ENCODE measurements around the gene SLC9C2.
"Not testable (repeated sequence)": the region's sequence is repeated elsewhere in the genome, so short reads cannot be mapped to it uniquely, and the experiment has no call there.

SLC9C2 gene

DNA sequence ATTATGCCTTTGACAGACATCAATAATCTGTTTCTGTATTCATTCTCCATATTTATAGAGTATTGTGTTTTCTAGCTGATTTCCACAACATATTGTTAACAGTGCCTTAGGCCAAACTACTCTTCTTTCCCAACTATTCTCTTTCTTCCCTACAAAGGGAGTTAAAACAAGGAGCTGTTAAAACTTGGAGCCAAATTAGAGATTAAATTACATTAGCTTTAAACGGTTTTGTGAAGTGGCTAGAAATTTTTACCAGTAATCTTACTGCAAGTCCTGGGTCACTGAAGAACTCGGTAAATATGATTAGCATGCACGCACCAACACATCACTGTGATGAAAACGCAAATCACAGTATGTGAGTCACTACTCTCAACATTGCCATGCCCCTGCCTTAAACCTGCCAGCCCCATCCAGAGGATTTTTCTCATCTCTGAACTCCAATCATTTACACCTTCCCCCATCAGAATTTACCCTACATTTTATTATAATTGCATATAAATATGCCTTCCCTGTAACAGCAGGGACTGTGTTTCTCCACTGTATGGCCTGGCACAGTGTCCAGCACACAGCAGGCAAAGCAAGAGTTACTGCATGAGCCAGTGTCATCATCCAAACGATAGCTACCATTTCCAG lies 127.2 kb downstream of the SLC9C2 start:
- TF ChIP-seq, protein P1, sequence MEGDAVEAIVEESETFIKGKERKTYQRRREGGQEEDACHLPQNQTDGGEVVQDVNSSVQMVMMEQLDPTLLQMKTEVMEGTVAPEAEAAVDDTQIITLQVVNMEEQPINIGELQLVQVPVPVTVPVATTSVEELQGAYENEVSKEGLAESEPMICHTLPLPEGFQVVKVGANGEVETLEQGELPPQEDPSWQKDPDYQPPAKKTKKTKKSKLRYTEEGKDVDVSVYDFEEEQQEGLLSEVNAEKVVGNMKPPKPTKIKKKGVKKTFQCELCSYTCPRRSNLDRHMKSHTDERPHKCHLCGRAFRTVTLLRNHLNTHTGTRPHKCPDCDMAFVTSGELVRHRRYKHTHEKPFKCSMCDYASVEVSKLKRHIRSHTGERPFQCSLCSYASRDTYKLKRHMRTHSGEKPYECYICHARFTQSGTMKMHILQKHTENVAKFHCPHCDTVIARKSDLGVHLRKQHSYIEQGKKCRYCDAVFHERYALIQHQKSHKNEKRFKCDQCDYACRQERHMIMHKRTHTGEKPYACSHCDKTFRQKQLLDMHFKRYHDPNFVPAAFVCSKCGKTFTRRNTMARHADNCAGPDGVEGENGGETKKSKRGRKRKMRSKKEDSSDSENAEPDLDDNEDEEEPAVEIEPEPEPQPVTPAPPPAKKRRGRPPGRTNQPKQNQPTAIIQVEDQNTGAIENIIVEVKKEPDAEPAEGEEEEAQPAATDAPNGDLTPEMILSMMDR (IDR thresholded peaks at IDR 0.05; ENCODE audit: borderline replicate concordance, insufficient read depth, low read depth, low read length) = no peak
- H3K4me3 ChIP-seq (ENCODE audit: low read depth, low read length) = no peak overlapping the region

DNA sequence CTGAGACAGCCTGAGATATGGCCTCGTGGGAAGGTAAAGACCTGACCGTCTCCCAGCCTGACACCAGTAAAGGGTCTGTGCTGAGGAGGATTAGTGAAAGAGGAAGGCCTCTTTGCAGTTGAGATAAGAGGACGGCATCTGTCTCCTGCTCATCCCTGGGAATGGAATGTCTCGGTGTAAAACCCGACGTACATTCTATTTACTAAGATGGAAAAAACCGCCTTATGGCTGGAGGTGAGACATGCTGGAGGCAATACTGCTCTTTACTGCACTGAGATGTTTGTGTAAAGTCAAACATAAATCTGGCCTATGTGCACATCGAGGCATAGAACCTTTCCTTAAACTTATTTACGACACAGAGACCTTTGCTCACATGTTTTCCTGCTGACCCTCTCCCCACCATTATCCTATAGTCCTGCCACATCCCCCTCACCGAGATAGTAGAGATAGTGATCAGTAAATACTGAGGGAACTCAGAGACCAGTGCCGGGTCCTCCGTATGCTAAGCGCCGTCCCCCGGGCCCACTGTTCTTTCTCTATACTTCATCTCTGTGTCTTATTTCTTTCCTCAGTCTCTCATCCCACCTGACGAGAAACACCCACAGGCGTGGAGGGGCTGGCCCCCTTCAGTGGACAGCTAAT lies 128.0 kb downstream of the SLC9C2 start:
- not testable (repeated sequence) for H3K4me3 ChIP-seq (ENCODE audit: low read depth, low read length)

DNA sequence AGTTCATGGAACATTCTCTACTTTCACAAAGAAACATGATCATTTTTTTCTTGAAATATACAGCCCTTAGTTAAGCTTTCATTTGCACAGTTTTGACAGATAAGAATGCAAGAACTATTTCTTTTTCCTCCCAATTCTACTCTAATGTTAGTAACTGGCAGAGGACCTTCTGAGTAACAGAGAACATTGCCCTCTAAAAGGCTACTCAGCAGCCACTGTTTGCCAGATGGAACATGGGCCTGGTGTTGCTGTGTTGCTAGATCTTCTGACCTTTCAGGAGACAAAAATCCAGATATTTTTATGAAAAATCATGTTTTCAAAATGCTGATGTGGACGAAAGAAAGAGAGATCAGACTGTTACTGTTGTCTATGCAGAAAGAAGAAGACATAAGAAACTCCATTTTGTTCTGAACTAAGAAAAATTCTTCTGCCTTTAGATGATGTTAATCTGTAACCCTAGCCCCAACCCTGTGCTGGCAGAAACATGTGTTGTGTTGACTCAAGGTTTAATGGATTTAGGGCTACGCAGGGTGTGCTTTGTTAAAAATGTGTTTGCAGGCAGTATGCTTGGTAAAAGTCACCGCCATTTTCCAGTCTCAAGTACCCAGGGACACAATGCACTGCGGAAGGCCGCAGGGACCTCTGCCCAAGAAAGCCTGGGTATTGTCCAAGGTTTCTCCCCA lies 128.6 kb downstream of the SLC9C2 start:
- no peak overlapping the region for H3K4me3 ChIP-seq (ENCODE audit: low read depth, low read length)
- TF ChIP-seq, protein P1 (IDR thresholded peaks at IDR 0.05; ENCODE audit: borderline replicate concordance, insufficient read depth, low read depth, low read length) = no peak

DNA sequence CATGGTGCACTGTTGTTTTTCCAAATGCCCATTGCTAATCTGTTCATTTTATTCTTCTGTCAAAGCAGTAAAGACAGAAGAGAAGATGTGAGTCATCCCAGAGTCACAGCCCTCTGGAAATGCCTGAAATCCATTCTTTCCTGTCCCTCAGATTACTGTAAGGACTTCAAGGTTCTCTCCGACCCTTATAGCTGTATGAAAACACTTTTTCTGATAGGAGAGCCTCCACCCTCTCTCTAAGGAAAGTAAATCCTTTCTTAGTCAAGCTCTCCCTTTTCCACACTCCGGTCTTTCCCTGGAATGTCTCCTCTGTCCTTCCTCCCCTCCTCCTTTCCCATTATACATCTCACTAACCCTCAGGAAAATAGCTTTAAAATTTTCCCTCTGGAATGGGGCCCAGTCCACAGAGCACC lies 129.3 kb downstream of the SLC9C2 start:
- no peak overlapping the region for H3K4me3 ChIP-seq (ENCODE audit: low read depth, low read length)
- TF ChIP-seq, protein P1 (IDR thresholded peaks at IDR 0.05; ENCODE audit: borderline replicate concordance, insufficient read depth, low read depth, low read length) = no peak

DNA sequence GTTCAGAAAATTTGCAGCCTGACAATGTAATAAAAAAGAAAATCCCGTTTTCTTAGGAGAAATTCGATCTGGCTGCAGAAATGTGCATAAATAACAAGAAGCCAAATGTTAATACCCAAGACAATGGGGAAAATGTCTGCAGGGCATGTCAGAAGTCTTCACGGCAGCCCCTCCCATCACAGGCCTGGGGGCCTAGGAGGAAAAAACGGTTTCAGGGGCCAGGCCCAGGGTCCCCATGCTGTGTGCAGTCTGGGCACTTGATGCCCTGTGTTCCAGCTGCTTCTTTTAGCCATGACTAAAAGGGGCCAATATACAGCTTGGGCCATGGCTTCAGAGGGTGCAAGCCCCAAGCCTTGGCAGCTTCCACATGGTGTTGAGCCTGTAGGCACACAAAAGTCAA lies 132.3 kb downstream of the SLC9C2 start:
- TF ChIP-seq, protein P1 (IDR thresholded peaks at IDR 0.05; ENCODE audit: borderline replicate concordance, insufficient read depth, low read depth, low read length) = no peak
- no peak overlapping the region for H3K4me3 ChIP-seq (ENCODE audit: low read depth, low read length)

DNA sequence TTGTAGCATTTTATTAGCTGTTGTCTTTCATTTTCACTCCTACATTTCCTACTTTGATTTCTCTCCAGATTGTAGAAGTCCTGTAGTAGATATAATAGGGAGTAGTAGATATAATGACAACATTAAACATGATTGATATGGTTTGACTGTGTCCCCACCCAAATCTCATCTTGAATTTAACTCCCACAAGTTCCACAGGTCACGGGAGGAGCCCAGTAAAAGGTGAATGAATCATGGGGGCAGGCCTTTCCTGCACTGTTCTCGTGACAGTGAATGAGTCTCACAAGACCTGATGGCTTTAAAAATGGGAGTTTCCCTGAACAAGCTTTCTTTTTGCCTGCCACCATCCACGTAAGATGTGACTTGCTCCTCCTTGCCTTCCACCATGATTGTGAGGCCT lies 133.2 kb downstream of the SLC9C2 start:
- TF ChIP-seq, protein P1 (IDR thresholded peaks at IDR 0.05; ENCODE audit: borderline replicate concordance, insufficient read depth, low read depth, low read length) = no peak

DNA sequence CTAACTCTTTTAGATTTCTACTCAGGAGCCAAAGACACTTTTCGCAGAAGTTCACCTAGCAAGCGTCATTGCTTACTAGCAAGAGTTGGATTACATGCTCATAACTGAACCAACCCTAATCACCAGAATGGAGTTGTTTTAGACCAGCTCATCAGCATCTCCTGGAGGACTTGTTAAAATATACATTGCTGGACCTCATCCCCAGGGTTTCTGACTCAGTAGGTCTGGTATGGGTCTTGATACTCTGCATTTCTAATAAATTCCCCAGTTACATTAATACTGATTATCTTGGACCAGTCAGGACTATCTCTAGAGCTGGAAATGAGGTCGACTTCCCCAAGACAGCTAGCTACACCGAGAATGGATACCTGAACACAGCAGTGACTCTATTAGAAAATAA lies 135.4 kb downstream of the SLC9C2 start:
- H3K4me3 ChIP-seq (ENCODE audit: low read depth, low read length) = no peak overlapping the region
- TF ChIP-seq, protein P1 (IDR thresholded peaks at IDR 0.05; ENCODE audit: borderline replicate concordance, insufficient read depth, low read depth, low read length) = no peak

More for the DNA sequence above, 133.2 kb downstream of the SLC9C2 start:
- no peak overlapping the region for H3K4me3 ChIP-seq (ENCODE audit: low read depth, low read length)

DNA sequence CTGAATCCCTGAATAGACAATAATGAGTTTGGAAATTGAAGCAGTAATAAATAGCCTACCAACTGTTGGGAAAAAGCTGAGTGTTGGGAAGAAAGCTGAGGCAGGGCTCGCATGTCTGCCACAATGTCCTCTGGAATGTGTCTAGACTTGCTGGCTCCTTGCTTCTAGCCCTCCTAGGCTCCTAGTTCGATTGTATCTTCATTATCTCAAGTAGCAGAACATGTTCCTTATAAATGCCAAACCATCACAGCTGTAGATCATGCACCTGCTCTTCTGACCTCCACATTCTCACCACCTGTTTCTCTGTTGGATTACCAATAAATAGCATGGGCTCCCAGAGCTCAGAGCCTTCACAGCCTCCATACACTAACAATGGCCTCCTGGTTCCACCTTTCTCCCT lies 138.7 kb downstream of the SLC9C2 start:
- H3K4me3 ChIP-seq (ENCODE audit: low read depth, low read length) = not testable (repeated sequence)

DNA sequence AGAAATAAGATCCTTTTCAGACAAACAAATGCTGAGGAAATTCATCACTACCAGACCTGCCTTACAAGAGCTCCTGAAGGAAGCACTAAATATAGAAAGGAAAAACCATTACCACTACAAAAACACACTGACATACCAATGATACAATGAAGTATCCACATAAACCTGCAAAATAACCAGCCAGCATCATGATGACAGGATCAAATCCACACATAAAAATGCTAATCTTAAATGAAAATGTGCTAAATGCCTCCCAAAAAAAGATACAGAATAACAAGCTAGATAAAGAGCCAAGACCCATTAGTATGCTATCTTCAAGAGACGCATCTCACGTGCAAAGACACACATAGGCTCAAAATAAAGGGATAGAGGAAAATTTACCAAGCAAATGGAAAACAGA lies 140.2 kb downstream of the SLC9C2 start:
- H3K4me3 ChIP-seq (ENCODE audit: low read depth, low read length) = not testable (repeated sequence)

Data from GM12875 (cell line).